ENCODE results near the gene RXRA.

DNA sequence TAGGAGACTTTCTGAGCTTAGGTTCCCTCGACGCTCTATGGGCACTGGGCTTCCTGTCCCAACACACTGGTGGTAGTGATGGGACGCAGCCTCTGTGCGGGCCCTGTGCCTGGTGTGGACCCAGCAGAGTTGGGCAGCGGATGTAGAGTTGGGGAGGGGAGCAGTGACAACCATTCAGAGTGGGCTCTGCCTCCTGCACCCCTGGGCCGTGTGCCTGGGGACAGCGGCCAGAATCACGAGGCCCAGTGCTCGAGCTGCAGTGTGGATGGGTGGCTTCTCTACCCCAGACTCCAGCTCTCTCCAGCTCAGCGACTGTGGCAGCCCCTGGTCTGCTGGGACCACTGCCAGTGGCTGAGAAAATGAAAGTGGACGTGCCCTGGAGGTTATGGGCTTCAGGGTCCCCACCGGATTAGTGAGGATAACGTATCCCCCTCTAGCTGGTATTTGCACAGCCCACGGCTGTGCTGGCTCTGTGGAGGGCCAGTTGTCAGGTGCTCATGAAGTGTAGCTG is 18.6 kb downstream of the RXRA start:
- TF ChIP-seq, protein P1, sequence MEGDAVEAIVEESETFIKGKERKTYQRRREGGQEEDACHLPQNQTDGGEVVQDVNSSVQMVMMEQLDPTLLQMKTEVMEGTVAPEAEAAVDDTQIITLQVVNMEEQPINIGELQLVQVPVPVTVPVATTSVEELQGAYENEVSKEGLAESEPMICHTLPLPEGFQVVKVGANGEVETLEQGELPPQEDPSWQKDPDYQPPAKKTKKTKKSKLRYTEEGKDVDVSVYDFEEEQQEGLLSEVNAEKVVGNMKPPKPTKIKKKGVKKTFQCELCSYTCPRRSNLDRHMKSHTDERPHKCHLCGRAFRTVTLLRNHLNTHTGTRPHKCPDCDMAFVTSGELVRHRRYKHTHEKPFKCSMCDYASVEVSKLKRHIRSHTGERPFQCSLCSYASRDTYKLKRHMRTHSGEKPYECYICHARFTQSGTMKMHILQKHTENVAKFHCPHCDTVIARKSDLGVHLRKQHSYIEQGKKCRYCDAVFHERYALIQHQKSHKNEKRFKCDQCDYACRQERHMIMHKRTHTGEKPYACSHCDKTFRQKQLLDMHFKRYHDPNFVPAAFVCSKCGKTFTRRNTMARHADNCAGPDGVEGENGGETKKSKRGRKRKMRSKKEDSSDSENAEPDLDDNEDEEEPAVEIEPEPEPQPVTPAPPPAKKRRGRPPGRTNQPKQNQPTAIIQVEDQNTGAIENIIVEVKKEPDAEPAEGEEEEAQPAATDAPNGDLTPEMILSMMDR (IDR thresholded peaks at IDR 0.05): no peak
- TF ChIP-seq POLR2A (IDR thresholded peaks at IDR 0.05): no peak
